HG03103 (cell line): ENCODE measurements around the gene ALKAL2.
"Not testable (repeated sequence)": the region's sequence is repeated elsewhere in the genome, so short reads cannot be mapped to it uniquely, and the experiment has no call there.

Experiments
- ATAC-seq: cut with Tn5 transposase; IDR thresholded peaks from one replicate; pipeline ENCODE4 v1.9.1; 2021; ENCODE audit warnings: low read depth; ENCODE audit not compliant: unreplicated experiment

Gene ALKAL2

GRCh38 chr2:287911-288757 is at the start of gene ALKAL2:
ALKAL2 (minus strand) TSS chr2:288091; CDS start chr2:287835, 256 bp downstream.
- no peak for ATAC-seq

DNA sequence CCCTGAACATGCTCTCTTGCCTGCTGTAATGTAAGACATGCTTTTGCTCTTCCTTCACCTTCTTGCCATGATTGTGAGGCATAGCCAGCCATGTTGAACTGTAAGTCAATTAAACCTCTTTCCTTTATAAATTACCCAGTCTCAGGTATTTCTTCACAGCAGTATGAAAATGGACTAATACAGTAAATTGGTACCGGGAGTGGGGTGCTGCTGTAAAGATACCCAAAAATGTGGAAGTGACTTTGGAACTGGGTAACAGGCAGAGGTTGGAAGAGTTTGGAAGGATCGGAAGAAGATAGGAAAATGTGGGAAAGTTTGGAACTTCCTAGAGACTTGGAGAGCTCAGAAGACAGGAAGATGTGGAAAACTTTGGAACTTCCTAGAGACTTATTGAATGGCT is 49.1 kb upstream of the ALKAL2 start:
- ATAC-seq: not testable (repeated sequence)

DNA sequence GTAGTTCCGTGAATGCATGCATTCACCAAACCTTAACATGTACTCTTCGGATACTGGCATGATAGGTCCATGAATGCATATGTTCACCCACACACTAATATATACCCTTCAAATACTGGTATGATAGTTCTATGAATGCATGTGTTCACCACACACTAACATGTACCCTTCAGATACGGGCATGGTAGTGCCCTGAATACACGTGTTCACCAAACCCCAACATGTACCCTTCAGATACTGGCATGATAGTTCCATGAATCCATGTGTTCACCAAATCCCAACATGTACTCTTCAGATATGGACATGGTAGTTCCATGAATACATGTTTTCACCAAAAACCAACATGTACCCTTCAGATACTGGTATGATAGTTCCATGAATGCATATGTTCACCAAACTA is 48.5 kb upstream of the ALKAL2 start:
- no peak for ATAC-seq

DNA sequence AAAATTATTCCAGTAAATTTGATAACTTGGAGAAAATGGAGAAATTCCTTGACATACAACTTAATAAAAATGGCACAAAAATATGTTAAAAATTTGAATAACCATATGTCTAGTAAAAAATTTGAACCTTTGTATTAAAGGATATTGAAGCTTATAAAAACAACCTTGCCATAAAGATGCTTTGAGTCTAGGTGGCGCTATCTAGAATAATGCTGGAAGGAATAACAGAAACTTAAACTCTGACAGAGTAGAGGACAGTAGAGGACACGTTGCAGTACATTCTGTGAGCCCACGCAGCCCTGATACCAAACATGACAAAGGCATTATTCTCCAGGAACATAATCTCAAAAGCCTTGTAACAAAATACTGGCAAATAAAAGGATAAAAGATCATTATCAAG is 44.7 kb upstream of the ALKAL2 start:
- no peak for ATAC-seq

- no peak for ATAC-seq
Observed at GRCh38 chr2:328761-329160, 40.9 kb upstream of the ALKAL2 start.

DNA sequence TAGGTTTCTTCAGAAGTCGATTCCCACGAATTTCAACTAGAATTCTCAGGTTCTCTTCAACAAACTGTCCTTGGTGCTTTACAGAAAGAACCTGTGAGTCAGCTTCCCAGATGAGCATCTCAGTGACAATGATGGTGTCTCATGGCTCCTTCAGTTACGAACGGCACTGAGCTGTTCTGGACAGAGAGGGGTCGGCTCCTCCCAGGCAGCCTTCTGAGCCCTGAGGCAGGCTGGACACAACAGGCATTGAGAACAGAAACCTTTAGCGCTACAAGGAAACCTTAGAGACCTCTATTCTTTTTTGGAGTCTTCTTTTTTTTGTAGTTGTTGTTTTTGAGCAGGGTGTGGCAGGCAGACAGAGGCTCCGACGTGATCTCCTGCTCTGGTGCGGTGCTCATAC is 35.1 kb upstream of the ALKAL2 start:
- no peak for ATAC-seq

DNA sequence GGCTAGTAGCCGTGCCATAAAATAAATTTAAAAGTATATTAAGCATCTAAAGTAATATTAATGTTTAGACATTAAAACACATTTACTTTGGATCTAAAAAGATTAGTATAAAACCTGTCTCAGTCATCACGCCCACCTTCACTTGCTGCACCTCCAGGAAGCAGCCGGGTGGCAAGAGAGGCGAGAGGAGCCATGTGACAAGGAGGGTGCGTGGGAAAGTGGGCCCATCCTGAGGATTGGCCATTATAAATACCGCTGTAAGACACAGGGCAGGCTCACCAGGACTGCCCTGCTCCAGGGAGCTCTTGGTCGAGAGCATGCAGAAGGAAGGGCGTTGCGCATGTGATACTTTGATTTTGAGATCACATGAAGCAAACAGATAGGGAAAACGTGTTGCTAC is 34.4 kb upstream of the ALKAL2 start:
- ATAC-seq: no peak

DNA sequence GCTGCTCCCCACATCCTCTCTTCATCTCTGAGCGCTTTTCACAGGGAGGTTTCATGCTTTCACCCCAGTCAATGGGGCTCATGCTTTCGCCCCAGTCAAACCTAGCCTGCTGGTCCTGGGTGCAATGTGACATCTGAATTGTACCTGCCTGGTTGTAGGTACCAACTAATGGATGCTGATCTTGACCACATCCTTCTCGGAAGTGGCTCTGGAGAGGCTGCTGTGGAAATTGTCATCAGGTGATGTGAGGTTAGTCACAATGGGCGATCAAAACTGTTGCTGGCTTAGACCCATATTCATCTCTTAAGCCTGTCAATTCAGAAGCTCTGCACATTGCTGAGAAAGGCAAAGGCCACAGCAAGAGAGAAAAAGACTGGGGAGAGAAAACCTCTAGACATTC is 32.7 kb upstream of the ALKAL2 start:
- ATAC-seq: no peak

DNA sequence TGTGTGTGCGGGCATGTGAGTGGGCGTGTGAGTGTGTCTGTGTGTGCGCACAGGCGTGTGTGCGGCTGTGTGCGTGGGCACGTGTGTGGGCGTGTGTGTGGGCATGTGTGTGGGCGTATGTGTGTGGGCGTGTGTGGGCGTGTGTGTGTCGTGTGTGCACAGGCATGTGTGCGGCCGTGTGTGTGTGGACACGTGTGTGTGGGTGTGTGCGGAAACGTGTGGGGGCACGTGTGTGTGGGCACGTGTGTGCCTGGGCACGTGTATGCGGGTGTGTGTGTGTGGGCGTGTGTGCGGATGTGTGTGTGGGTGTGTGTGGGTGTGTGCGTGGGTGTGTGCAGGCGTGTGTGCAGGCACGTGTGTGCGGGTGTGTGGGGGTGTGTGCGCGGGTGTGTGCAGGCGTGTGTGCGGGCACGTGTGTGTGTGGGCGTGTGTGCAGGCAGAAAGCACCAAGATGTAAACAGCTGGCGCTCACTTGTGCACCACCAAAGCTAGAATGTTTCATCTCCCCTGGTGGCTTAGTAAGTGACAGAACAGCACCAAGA is 31.2 kb upstream of the ALKAL2 start:
- no peak for ATAC-seq

GRCh38 chr2:317501-318424 is 29.9 kb upstream of the ALKAL2 start:
- no peak for ATAC-seq

DNA sequence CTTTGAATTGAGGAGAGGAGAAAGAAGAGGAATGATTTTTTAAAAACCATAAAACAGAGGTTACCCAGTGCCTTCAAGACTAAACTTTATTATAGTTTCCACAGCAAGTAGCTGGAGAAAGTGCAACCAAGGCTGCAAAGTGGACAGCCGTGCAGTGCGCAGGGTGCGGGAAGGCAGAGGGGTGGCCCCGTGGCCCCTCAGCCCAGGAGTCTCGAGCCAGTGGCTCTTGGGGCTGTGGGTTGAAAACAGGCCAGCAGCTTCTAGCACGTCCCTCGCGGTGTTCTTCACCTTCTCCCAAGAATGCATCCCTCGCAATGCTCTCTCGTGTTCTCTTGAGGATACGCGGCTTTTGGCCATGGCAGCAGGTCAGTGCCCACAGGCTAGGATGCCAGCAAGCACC is 28.5 kb upstream of the ALKAL2 start:
- ATAC-seq: no peak

DNA sequence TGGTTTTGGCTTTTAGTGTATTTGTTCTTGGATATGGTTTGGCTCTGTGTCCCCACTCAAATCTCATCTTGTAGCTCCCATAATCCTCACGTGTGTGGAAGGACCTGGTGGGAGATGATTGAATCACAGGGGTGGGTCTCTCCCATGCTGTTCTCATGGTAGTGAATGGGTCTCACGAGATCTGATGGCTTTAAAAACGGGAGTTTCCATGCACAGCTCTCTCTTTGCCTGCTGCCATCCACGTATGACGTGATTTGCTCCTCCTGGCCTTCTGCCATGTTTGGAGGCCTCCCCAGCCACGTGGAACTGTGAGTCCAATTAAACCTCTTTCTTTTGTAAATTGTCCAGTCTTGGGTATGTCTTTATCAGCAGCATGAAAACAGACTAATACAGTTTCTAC is 28.0 kb upstream of the ALKAL2 start:
- not testable (repeated sequence) for ATAC-seq

- ATAC-seq: no peak
Observed at GRCh38 chr2:314561-315336, 26.9 kb upstream of the ALKAL2 start.

GRCh38 chr2:313991-314390 is 26.1 kb upstream of the ALKAL2 start:
- no peak for ATAC-seq

DNA sequence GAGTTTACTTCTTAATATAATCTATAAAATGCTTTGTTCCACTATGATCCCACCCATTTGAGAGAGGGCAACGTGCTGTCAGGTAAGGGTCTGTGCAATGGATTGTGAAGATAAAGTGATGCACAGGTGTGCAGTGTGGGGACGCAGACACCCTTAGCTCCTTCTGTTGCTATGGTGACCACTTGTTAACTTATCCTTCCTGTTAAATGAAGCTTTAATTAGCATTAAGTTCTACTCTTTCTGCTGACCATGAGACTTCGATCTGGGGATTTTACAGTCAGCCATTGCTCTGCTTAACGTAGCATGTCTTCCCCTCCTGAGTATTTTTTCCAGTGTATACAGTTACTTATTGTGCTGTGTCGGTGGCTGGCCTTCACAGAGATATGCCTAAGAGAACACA is 23.1 kb upstream of the ALKAL2 start:
- no peak for ATAC-seq

DNA sequence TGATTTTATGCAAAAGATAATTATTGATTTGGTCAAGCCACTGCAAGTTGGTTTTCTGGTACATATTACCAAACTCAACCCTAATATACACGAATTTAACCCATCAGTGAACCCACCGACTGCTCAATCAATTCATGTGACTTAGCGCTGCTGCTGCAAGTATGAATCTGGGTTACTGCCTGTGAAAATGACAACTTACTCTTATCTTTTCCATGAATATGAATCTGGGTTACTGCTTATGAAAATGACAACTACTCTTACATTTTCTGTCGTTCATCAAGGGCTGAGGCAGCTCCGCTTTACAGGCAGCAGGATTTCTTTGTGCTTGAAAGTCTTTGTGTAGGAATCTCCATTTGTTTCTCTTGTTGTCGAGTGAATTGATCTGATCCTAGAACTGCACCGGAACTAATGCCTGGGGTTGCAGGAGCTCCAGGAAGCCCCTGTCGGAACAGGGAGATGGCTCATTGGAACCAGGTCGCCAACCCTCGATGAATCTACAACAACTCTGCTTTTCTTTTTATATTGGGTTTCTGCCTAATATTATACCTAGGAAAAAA is 22.1 kb upstream of the ALKAL2 start:
- no peak for ATAC-seq

DNA sequence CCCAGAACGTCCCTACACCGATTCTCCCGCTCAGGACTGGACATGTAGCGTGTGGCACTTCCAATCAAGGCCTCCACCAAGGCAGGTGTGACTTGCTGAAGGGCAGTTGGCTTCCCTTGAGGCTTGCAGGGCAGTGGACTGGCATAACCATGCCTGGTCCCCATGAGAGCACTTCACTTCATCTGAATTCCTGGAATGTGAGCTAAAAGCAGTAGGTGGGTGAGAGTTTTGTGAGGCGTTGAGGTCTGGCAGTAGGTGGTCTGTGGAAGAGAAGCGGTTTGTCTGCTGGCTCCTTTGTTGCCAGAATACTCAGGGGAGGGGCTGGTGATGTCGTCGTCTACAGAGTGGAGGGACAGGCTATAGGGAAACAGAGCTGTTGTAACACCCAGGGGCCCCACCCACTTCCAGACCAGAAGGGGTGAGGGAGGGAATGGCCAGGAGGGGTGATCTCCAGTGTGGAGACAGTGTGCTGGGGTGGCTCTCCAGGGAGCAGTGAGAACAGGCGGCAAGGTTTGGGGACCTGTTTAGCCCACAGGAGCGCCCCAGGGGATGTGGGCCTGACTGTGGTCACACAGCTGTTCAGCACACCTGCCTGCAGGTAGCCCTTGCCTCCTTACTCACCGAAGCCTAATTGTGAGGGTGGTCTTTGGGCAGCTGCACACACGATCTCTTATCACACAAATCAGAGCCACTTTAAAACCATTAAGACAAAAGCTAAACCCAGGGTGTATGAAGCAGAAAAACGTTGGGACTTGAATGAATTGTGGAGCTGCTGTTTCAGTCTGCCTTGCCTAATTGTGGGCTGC is 21.5 kb upstream of the ALKAL2 start:
- ATAC-seq: no peak

- ATAC-seq: no peak
Observed at GRCh38 chr2:305366-305765, 17.5 kb upstream of the ALKAL2 start.

DNA sequence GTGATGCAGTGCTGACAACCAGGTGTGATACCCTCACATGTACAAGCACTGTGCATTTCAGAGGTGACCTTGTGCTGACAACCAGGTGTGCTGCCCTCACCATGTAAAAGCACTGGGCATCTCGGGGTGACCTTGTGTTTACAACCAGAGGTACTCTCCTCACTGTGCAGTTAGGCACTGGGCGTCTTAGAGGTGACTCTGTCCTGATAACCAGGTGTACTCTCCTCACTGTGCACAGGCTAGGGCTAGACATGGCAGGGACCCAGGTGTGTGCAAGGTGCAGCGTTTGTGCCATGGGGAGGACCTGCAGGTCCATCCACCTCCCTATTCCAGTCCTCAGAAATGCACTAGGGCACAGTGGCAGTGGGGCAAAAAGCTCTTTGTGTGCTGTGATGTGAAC is 8.5 kb upstream of the ALKAL2 start:
- no peak for ATAC-seq
